GM23338 (cell line): ENCODE measurements around the gene MCRIP1. TPM values are rescaled to one million over a fixed set of nuclear protein-coding genes. Genes with fewer than 3 reads are reported as not detected.
"Not testable (repeated sequence)": the region's sequence is repeated elsewhere in the genome, so short reads cannot be mapped to it uniquely, and the experiment has no call there.

Source experiments
- ATAC-seq: fragments of 200-7000 bp; cut with Tn5 transposase; 3 replicates; pipeline ENCODE4 v1.9.1; 2020
- DNase-seq: peaks from one replicate; pipeline ENCODE4 v3.0.0-alpha.2; 2015; ENCODE audit warnings: low spot score
- H2AFZ ChIP-seq: fragments of 200-600 bp; sonication (generic); 2 replicates; pipeline ENCODE4 v1.8.0; 2016; ENCODE audit warnings: antibody characterized with exemption, mild to moderate bottlenecking, moderate library complexity
- H3F3A ChIP-seq: fragments of 200-600 bp; sonication (generic); replicated peaks from 2 replicates; pipeline ENCODE4 v1.8.0; 2017; ENCODE audit warnings: antibody characterized with exemption, mixed run types, low read depth
- H3K27ac ChIP-seq: fragments of 200-600 bp; sonication (generic); 2 replicates; pipeline ENCODE4 v1.6.1; 2016; ENCODE audit warnings: low read depth
- H3K27me3 ChIP-seq: fragments of 200-600 bp; sonication (generic); 2 replicates; pipeline ENCODE4 v1.8.0; 2016; ENCODE audit warnings: mild to moderate bottlenecking, mixed run types, moderate library complexity; ENCODE audit not compliant: insufficient read depth
- H3K36me3 ChIP-seq: fragments of 200-600 bp; sonication (generic); 2 replicates; pipeline ENCODE4 v1.8.0; 2016; ENCODE audit warnings: mild to moderate bottlenecking; ENCODE audit not compliant: insufficient read depth
- H3K4me1 ChIP-seq: fragments of 200-600 bp; sonication (generic); 2 replicates; pipeline ENCODE4 v1.8.0; 2016; ENCODE audit warnings: mild to moderate bottlenecking, moderate library complexity; ENCODE audit not compliant: insufficient read depth
- H3K4me2 ChIP-seq: fragments of 200-600 bp; sonication (generic); 2 replicates; pipeline ENCODE4 v1.7.1; 2017; ENCODE audit warnings: mixed run types
- H3K4me3 ChIP-seq: fragments of 200-600 bp; sonication (generic); 2 replicates; pipeline ENCODE4 v1.6.1; 2016; ENCODE audit warnings: mixed run types
- H3K79me2 ChIP-seq: fragments of 200-600 bp; sonication (generic); replicated peaks from 2 replicates; pipeline ENCODE4 v1.8.0; 2017; ENCODE audit warnings: mild to moderate bottlenecking; ENCODE audit not compliant: insufficient read depth
- H3K9me2 ChIP-seq: fragments of 200-600 bp; sonication (generic); 2 replicates; pipeline ENCODE4 v1.8.0; 2017; ENCODE audit not compliant: insufficient read depth
- H4K20me1 ChIP-seq: fragments of 200-600 bp; sonication (generic); replicated peaks from 2 replicates; pipeline ENCODE4 v1.8.0; 2017; ENCODE audit warnings: mild to moderate bottlenecking; ENCODE audit not compliant: insufficient read depth
- H3K27ac Mint-ChIP-seq: 2 replicates; pipeline ENCODE4 v1.8.0; 2020; ENCODE audit warnings: inconsistent platforms, mild to moderate bottlenecking, moderate library complexity, mixed read lengths
- H3K27me3 Mint-ChIP-seq: 3 replicates; pipeline ENCODE4 v1.8.0; 2022; ENCODE audit warnings: low read depth, mild to moderate bottlenecking, moderate library complexity, mixed read lengths, inconsistent platforms; ENCODE audit not compliant: insufficient read depth, poor library complexity
- H3K36me3 Mint-ChIP-seq: 3 replicates; pipeline ENCODE4 v1.8.0; 2021; ENCODE audit warnings: low read depth, mild to moderate bottlenecking, inconsistent platforms, moderate library complexity, mixed read lengths
- H3K4me1 Mint-ChIP-seq: 3 replicates; pipeline ENCODE4 v1.8.0; 2020; ENCODE audit warnings: mild to moderate bottlenecking, inconsistent platforms, mixed read lengths
- H3K4me3 Mint-ChIP-seq: 3 replicates; pipeline ENCODE4 v1.8.0; 2021; ENCODE audit warnings: moderate library complexity, mild to moderate bottlenecking, inconsistent platforms, mixed read lengths
- H3K9me3 Mint-ChIP-seq: 3 replicates; pipeline ENCODE4 v1.8.0; 2020; ENCODE audit warnings: moderate library complexity, mild to moderate bottlenecking, inconsistent platforms, mixed read lengths
- CREB1 ChIP-seq: fragments of 250-450 bp; sonication (Bioruptor Pico); IDR thresholded peaks from 2 replicates; pipeline ENCODE4 v1.5.0; 2020; ENCODE audit warnings: low read depth, mild to moderate bottlenecking, moderate library complexity
- EZH2 ChIP-seq: fragments of 200-600 bp; sonication (generic); IDR thresholded peaks from one replicate; pipeline ENCODE4 v1.8.0; 2017; ENCODE audit warnings: antibody characterized with exemption, mild to moderate bottlenecking, low read depth; ENCODE audit not compliant: unreplicated experiment
- NANOG ChIP-seq: IDR thresholded peaks from 2 replicates; pipeline ENCODE4 v1.6.1; 2016; ENCODE audit warnings: antibody characterized with exemption, borderline replicate concordance
- POLR2AphosphoS5 ChIP-seq: IDR thresholded peaks from 2 replicates; pipeline ENCODE4 v1.6.1; 2016; ENCODE audit warnings: antibody characterized with exemption, low read depth
- ZNF114 ChIP-seq: fragments of 250-450 bp; sonication (Bioruptor Pico); IDR thresholded peaks from 2 replicates; pipeline ENCODE4 v1.5.0; 2020; ENCODE audit warnings: mild to moderate bottlenecking, moderate library complexity
- ZNF462 ChIP-seq: fragments of 250-450 bp; sonication (Bioruptor Pico); IDR thresholded peaks from 2 replicates; pipeline ENCODE4 v1.5.0; 2020; ENCODE audit warnings: mild to moderate bottlenecking, moderate library complexity
- polyA plus RNA-seq: library from polyadenylated mRNA; unstranded; fragments of >200 nt; fragmentation: Nextera tagmentation; extraction: Ambion mirVana; gene quantifications from 2 replicates; pipeline ENCODE4 v1.2.1, GENCODE V29; 2016
- total RNA-seq: library from RNA; depleted of rRNA; stranded (reverse); fragments of >200 nt; shearing (Covaris generic); gene quantifications from 2 replicates; pipeline ENCODE4 v1.2.3, GENCODE V29; 2014

The MCRIP1 gene
- total and polyA plus RNA-seq, 2 experiments from 2014 or later: 85.2 to 101 TPM

- not testable (repeated sequence) for H3K9me3 Mint-ChIP-seq, H3K4me2 ChIP-seq, H3K27ac Mint-ChIP-seq, DNase-seq, ATAC-seq, H3K27me3 ChIP-seq, H2AFZ ChIP-seq, H3K27me3 Mint-ChIP-seq, H4K20me1 ChIP-seq, H3K9me2 ChIP-seq, H3K79me2 ChIP-seq, H3K4me1 Mint-ChIP-seq, H3K4me1 ChIP-seq, H3K4me3 Mint-ChIP-seq, H3K27ac ChIP-seq, H3K36me3 ChIP-seq, H3K4me3 ChIP-seq, H3F3A ChIP-seq
- peaks cover 17% of the 10 kb centered on the region for H3K36me3 Mint-ChIP-seq
Measured at GRCh38 chr17:81840059-81840458, 7.0 kb upstream of the MCRIP1 start.

GRCh38 chr17:81839301-81839700 is 6.2 kb upstream of the MCRIP1 start:
- H3K4me1 ChIP-seq: peaks cover 1% of the 10 kb centered on the region; the same call in 1 of the 2 replicates
- DNase-seq: no peak
- peaks cover 2% of the 10 kb centered on the region; the same call in 1 of the 3 replicates for H3K4me1 Mint-ChIP-seq
- H3K9me3 Mint-ChIP-seq: no peaks in the 10 kb centered on the region
- peaks cover 10% of the 10 kb centered on the region for H3K36me3 Mint-ChIP-seq
- H3K9me2 ChIP-seq: no peaks in the 10 kb centered on the region
- no peak for ATAC-seq
- no peaks in the 10 kb centered on the region for H3K27me3 ChIP-seq
- no peak overlapping the region for H2AFZ ChIP-seq
- no peak for TF ChIP-seq POLR2AphosphoS5
- TF ChIP-seq EZH2: no peak
- TF ChIP-seq ZNF114 (CRISPR knock-in tag): no peak
- no peak for TF ChIP-seq ZNF462 (CRISPR knock-in tag)
- no peak for TF ChIP-seq CREB1 (CRISPR knock-in tag)
- TF ChIP-seq NANOG: no peak
- no peak overlapping the region for H3K4me2 ChIP-seq
- H4K20me1 ChIP-seq: peaks cover 6% of the 10 kb centered on the region; the same call in 1 of the 2 replicates
- no peak overlapping the region for H3K27ac ChIP-seq
- no peaks in the 10 kb centered on the region for H3K79me2 ChIP-seq
- no peaks in the 10 kb centered on the region for H3K27me3 Mint-ChIP-seq
- H3K36me3 ChIP-seq: no peaks in the 10 kb centered on the region
- no peak overlapping the region for H3K4me3 ChIP-seq
- no peak overlapping the region for H3K4me3 Mint-ChIP-seq
- no peak overlapping the region for H3K27ac Mint-ChIP-seq
- H3F3A ChIP-seq: 0 out of 2 replicates have a peak, but pooled peaks cover 7% of the 10 kb centered on the region
